Left cardiac atrium (tissue), 4 donors: ENCODE measurements around the gene PLXNB2. TPM values are rescaled to one million over a fixed set of nuclear protein-coding genes. Genes with fewer than 3 reads are reported as not detected.

Experiments used
- ATAC-seq, 2 donors: fragments of 200-7000 bp; cut with Tn5 transposase; one replicate each; pipeline ENCODE4 v1.9.1; 2020; ENCODE audit warnings: mild to moderate bottlenecking in 2 of 2, moderate library complexity in 2 of 2
- DNase-seq: peaks from one replicate; pipeline ENCODE4 v3.0.0-alpha.2; 2020
- intact Hi-C, 2 donors: fragments of 100-400 bp; cut with DNase I; formaldehyde crosslinking; loops; one replicate each; pipeline versions ENCODE4 v1.14.1 to v1.15.1; 2022 to 2023
- total RNA-seq, 2 donors: library from RNA; stranded (reverse); fragmentation: NEBNext Ultra II Directional; extraction: Animal tissue kit (Norgen Biotek cat#: 25700); gene quantifications; one replicate each; pipeline ENCODE4 v1.2.1, GENCODE V29; 2021
- donor health status: DM: no; HTN: yes; CAD: no.
- donor health status: DM: no; HTN: yes; CAD: no; lungs with severe emphysema.
- donor health status: DM: yes; HTN: yes; CAD: no.
- donor health status: Dilated cardiomyopathy.

PLXNB2 gene
- total RNA-seq, 2 donors from 2014 or later: 76.2 to 91.5 TPM

DNA sequence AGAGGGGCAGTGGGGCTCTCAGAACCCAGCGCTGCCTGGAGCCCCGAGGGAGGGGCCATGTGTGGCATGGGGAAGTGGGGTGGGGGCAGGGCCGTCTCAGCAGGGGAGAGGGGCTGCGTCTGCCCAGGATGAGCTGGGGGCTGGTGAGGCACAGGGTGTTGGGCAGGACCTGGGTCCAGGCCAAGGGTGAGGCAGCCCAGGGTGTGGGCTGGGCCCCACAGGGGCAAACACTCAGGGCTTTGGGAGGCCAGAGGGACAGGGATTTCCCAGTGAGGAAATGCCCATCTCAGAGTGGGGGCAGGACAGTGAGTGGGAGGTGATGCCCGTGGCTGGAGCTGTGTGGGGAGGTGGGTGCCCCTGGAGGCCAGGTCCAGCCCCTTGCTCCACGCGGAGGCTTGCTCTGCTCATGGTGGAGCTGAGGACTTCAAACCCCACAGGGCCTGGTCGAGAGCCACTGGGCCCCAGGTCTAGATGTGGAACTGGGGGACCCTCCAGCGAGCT lies 5.4 kb downstream of the PLXNB2 start:
- DNase-seq: no peak
- intact Hi-C loops: no loop called here
- ATAC-seq: peak; percentile 6 to 25

DNA sequence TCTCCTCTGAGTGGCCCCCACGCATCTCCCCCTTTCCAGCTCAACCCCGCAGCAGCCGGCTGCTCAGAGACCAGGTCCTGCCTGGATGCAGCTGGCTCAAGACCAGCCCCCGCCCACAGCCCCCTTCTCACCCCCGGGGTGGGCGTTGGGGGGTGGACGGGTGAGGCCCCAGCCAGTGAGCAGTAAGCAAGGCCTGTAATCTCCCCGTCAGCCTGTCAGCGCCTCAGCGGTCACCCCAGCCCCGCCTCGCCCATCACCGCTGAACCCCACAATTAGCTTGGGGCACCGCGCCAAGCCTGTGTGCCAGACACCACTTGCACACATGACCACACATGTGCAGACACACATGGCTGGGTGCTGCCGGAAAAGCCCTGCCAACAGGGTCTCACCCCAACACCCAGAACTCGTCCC lies 5.9 kb downstream of the PLXNB2 start:
- no peak for ATAC-seq

DNA sequence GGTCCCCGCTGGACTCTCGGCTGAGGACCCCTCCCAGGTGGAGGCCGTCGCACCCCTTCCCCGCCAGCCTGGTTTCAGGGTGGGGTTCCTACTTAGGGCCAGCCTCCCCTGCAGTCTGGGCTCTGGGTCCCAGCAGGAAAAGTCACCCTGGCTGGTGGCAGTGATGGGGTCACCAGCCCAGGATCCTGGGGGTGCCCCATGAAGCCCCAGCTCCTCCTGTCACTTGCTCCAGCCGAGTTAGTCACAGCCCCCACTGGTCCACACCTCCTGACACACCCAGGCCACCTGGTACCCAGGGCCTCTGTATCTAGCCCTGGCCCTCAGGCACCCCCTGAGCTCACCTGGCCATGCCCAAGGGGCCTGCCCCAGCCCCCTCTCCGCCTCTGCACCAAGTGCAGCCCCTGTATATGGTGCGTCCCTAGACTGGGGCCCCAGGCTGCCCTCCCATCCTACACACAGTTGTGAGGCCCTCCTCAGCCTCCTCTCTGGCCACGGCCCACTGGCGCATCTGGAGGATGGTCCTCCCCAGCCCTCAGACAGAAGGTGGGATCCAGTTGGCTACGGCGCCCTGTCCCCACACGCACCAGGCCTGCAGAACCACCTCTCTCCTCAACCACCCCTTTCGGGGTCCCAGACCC lies 6.7 kb downstream of the PLXNB2 start:
- no peak for DNase-seq
- intact Hi-C loops: no loop called here
- ATAC-seq: no peak

More for the DNA sequence above, 5.9 kb downstream of the PLXNB2 start:
- intact Hi-C loops: no loop called here
- no peak for DNase-seq

DNA sequence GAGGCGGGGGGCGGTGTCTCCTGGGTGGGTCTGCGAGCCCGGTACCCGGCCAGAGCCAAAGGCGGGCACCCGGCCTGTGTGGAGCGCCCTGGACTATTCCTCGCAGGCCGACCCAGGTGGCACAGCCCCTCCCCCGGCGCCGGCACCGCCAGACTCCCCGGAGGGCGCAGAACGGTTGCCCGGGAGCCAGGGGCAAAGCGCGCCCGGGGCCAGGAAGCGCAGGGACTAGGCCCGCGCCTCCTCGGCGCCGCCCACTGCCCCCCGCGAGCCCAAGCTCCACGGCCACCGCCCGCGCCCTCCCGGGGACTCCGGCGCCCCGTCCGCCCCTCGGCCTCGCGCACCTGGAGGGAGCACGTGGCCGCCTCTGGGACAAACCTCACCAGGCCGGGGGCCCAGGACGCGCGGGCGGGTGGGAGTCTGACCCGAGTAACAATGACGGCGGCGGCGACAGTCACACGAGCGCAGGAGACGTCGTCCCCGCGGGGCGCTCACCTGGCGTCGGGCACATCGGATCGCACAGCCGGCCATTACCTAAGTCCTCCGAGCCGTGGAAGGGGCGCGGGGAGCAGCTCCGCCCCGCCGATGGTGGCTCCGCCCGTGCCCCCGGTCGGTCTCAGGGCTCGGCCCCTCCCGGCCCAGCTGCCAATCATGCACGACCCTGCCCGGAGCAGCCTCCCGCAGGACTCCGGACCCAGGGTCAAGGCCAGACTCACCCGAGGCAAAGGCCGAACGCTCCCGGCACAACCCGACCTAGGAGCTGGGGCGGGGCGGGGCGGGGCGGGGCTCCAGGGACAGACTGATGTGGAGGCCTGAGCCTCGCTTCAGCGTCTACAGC lies 7.4 kb downstream of the PLXNB2 start:
- intact Hi-C loops: no loop called here
- DNase-seq (no peak), ATAC-seq (peak in 1 of 2 donors; percentile 2)

DNA sequence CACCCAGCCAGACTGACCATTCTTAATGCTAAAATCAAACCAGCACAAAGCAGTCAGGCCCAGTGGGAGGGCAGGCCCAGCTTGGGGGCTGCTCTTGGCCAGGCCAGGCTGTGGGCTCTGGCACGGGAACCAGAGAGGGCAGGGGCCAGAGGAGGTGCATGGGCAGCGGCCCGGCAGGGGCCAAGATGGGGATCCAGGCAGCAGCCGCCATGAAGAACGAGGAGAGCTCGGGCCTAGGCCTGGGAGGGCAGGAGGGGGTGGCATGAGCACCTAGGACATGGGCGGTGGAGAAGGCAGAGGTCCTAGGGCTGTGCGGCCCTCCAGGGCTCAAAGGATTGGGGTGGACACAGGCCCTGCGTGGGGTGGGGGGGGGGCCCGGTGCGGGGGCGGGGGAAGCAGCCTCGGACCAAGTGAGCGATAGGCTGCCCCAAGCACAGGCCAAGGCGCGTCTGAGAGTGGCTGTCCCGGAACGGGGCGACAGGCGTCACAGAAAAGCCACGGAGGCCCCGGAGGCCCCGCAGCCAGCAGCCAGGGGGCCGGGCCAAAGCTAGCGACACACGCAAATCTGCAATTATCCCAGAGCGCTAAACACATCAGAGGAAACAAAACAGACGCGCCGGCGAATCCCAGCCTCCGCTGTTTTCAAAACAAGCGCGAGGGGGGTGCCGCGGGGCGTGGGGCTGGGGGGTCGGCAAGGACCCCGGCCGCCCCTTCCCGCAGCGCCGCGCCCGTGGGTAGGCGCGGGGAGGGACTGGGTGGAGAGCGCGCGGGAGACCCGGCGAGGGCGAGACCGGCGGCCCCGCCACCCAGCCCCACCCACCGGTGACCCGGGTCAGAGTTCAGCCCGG lies 8.3 kb downstream of the PLXNB2 start:
- peak in 1 of 2 donors; percentile 4 for ATAC-seq
- peak; percentile 68 for DNase-seq
- intact Hi-C loops: no loop called here

DNA sequence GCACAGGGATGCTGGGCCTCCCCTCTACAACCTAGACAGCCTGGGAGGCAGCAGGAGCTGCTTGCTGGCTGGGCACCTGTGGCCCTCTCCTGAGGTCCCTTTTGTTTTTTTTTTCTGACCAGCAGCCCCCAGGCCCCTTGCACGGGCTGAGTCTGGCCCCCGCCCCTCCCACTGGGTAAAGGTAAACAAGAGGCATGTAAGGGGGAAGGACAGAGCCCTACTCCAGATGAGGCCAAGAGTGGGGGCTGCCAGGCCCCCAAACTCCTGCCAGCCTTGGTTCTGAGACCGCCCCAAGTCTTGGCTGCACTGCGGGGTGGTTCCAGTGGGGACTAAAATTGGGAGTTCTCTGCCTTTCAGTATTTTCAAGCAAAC lies 9.2 kb downstream of the PLXNB2 start:
- intact Hi-C loops: no loop called here
- DNase-seq (no peak), ATAC-seq (no peak)

DNA sequence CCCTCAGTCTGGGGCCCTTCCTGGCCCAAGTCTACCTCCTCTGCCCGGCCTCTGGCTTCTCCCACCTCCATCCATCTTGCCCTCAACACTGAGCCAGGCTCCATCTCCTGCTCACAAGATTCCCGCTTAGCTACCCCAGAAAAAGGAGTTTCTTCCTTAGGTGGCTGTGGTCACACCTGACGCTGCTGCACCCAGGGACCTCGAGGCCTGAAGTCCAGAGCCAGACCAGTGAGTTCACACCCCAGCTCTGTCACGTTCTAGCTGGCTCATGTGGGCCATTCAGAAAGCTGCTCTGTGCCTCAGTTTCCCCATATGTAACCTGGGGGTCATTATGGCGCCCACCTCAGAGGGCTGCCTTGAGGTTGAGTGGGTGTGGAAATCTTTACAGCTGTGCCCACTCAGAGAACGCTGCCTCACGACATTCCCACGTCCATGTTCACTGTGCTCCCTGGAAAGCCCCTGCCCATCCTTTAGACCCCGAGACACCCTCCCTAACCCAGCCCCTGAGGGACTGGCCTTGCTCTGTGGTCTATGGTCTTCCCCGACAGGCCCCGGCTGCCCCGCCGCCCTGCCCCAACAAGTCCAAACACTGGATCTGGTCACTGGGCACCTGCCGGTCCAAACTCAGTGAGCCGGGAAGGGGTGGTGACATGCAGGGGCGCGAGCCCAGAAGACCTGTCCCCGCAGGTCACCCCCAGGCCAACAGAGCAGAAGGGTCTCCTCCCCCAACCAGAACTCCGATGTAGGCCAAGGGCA lies 9.8 kb downstream of the PLXNB2 start:
- intact Hi-C loops: no loop called here
- DNase-seq (no peak), ATAC-seq (no peak)

DNA sequence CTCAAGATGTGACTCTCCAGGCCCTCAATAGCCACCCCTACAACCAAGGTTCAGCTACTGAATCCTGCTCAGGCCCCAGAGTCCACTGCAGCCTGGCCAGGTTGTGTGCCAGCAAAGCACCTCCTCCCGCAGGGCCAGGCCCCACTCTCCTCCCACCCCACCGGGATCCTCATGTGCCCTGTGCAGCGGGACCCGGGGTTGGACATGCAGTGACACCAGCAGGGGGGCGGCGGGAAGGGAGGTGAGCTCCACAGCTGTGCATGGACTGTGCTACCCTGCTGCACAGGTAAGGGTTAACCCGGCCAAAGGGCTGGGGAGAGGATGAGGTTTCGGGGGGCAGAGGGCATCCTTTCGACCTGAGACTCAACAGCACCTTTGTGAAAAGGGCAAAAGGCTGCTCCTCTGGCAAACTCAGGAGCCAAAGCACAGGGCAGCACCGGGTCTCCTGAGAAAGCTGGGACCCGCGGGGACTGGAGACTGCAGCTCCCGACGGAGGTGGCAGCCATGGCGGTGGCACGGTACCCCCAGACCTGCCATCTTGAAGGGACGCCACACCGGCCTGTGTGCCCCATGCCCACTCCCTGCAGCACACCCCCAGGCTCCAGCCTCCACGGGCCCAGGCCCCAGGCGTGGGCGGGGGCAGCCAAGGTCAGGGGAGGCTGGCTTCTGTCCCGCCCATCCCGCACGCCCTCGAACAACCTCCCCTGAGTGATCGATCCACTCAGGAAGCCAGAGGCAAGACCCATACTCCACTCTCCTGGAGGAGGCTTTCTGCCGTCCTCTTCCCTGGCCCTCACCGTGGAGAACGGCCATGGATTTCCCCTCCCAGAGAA lies 10.6 kb downstream of the PLXNB2 start:
- no peak for DNase-seq
- no peak for ATAC-seq
- intact Hi-C loops: no loop called here

DNA sequence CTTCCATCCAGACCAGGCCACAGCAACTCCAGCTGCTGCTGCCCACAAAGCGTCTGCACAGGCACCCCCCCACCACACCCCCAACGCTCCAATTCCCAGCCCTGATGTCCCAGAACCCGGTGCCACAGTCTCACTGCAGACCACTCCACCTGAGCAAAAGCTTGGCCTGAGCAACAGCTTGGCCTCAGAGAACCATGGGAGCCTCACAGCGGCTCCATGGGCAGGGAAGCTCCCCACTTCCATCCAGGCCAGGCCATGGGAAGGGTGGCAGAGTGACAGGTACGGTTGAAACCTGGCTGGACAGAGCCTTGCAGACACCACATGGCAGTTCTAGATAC lies 13.2 kb downstream of the PLXNB2 start:
- ATAC-seq (peak in 1 of 2 donors; percentile 2), DNase-seq (no peak)
- intact Hi-C loops: no loop called here

DNA sequence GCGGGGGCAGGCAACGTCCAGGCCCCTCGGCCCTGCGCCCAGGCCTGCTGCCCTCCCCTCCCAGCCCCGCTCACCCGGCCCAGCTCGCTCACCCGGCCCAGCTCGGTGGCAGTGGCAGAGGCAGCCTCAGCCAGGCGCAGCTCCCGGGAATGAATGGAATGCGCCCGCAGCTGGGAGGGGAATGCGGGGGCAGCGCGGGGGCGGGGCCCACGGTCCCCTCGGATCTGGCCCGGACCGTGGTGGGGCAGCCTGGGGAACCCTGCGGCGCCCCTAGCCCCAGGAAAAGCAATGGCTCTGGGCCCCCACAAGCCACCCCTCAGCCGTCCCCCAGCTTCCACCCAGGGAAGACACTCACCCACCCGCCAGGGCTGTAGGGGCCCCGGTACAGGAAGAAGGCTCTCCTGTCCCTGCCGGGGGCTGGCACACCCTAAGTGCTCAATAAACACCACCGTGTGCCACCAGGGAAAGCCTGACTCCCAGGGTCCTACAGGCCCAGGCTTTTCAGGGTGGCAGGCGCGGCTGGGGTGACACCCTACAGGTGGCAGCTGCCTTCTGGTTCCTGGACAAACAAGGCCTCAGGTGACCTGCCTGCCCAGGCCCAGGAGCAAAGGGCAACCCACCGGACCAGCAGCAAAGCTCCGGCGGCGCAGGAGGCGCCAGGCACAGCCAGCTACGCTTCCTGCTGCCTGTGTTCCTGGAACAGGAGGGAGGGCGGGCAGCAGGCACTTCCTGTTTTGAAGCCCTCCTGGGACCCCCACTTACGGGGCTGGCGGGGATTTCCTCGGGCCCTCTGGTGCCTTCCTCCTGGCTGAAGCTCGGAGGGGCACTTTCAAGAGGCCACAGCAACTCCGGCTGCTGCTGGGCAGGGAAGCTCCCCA lies 13.8 kb downstream of the PLXNB2 start:
- DNase-seq (peak; percentile 76), ATAC-seq (peak; percentile 74 to 90)
- intact Hi-C loops: no loop called here

DNA sequence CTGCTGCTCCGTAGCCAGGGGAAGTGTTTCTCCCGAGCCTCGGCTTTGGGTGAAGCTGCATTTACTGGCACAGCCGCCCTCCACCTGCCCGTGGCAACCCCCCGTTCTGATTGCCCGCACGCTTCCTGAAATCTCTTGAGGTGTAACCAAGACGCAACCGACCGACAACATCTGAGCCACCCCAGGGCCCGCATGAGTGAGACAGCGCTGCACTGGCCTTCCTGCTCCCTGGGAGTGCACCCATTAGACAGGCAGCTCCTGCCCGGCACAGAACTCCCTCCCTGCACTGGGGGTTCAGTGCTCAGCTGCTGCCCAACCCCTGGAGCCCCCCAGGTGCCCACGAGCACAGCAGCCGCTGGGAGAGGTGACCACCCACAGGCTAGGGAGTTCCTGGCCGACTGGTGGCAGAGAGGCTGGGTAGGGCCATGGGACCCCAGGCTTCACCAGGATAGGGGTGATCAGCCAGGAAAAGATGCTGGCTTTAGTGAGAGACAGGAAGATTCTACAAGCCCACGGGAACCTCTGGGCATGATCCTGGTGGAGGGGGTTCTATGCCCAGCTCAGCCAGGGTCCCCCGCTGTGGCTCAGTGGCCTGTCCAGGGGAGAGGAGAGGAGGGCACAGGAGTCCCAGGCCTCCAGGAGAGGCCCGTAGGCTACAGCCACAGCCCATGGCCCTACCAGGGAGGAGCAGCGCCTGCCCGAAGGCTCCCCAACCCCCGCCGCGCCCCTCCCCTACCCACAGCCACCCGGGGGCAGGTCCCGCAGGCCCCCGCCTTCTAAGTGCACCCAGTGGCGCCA lies 14.6 kb downstream of the PLXNB2 start:
- intact Hi-C loops: no loop called here
- DNase-seq (no peak), ATAC-seq (peak in 1 of 2 donors; percentile 1)

DNA sequence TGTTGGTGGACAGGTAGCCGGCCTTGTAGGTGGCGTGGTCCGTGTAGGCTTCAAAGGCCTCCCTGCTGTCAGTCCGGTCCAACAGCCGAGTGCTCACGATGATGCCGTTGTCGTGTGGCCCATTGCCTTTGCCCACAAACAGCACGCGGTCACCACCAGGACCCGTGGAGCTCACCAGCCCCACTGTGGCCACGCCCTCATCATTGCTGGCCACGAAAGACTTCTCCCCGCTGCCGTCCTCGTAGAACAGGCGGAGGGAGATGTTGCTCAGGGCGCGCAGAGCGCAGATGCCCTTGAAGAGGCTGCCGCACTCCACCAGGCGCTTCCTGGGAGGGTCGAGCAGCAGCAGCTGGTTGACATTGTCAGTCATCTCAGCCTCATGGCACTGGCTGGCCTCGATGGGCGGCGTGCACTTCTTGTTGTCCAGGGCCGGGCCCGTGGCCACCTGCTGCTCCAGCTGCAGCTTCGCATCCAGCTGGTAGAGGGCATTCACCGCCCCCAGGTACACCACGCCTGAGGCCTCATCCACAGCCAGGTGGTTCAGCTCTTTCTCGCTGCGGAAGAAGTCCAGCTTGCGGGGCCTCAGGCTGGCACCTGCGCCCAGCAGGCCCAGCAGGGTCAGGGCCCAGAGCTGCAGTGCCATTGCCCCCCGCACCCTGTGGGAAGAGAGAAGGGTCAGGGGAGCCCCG lies 17.4 kb downstream of the PLXNB2 start:
- intact Hi-C loops: no loop called here
- ATAC-seq: no peak
- no peak for DNase-seq

DNA sequence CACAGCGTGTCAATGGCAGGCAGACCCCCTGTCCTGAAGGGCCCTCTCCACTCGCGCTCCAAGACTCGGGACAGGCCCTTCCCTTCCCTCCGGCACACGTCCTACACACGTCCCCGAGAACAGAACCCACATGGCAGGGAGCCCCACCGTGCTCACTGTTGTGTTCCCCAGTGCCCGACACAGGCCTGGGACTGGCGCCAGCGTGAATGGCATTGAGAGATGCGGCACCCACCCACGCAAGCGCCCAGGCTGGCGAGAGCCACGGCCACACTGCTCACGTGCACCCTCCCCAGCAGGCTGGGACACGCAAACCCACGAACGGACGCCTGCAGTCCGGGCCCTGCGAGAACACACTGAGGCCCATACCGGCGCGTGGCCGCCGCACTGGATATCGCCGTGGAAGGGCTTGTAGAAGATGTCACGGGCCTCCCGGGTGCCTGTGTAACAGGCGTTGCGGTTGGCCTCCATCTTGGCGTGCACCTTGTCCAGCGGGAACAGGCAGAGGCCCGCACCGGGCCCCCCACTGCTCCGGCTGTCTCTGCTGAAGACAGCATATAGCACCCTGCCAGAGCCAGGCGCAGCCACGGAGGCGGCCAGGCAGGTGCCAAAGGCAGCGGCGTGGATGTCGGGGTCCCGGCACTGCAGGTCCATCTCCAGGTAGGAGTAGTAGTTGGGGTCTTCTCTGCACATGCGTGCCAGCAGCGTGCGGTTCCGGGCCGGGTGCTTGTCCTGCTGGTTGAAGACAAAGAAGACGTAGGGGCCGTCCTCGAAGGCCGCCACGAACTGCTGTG lies 18.1 kb downstream of the PLXNB2 start:
- DNase-seq (no peak), ATAC-seq (no peak)
- intact Hi-C loops: no loop called here

DNA sequence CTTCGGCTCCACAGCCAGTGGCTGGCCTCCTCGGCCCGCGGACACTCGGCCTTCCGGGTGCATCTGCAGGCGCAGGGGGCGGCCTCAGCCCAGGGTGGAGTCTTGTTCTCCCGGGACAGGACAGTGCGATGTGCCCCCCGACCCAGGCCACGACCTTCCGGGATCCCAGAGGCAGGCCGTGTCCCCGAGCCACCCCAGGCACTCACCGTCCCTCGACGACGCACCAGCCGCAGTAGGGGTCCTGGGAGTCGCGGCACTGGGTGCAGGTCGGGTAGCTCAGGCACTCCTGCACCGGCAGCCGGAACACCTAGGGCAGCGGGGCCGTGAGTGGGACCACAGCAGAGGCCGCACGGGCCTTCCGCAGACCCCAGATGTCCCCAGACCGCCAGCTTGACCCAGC lies 19.7 kb downstream of the PLXNB2 start:
- no peak for DNase-seq
- ATAC-seq: no peak
- intact Hi-C loops: no loop called here

DNA sequence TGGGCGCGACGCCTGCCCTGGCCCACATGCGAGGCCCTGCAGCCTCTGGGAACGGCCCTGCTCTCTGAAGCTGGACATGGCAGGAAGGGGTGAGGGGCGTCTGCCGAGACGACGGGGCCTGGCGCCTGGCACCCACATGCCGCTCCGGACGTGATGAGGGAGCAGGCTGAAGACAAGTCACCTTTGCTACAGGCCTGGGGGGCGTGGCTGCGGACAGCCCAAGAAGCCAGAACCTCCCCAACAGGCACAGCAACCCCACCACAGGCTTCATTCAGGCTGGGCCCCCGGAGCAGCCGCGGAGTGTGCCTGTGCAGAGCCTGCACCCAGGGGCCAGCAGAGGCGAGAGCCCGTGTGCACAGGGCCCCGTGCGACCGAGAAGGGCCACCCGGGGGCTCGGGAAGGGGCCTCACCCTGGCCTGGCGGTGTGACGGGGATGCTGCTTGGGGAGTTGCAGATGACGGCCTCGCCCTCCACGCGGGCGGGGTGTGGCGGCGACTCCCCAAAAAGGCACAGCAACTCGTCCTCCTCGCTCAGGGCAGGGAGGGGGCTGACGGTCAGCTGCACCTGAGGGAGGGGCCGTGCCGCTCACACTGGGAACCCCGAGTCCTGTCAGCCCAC lies 20.6 kb downstream of the PLXNB2 start:
- intact Hi-C loops: no loop called here
- no peak for ATAC-seq

More for the DNA sequence above, 20.6 kb downstream of the PLXNB2 start:
- DNase-seq: no peak
